Mesendoderm (in vitro differentiated cells): ENCODE results near the gene RBM39.
A peak's percentile ranks its signal among the peaks of the same experiment; 100 is the strongest.
"Not testable (repeated sequence)": the region's sequence is repeated elsewhere in the genome, so short reads cannot be mapped to it uniquely, and the experiment has no call there.

Experiments used
- DNase-seq: peaks from one replicate; pipeline ENCODE4 v3.0.0; 2013
- H2AK5ac ChIP-seq: 2 replicates; pipeline ENCODE4 v1.6.1; 2013; ENCODE audit warnings: low read length, inconsistent platforms
- H2BK120ac ChIP-seq: 2 replicates; pipeline ENCODE4 v1.6.1; 2013; ENCODE audit warnings: low read depth, mild to moderate bottlenecking, low read length, moderate library complexity, mixed read lengths
- H2BK15ac ChIP-seq: replicated peaks from 2 replicates; pipeline ENCODE4 v1.6.1; 2013; ENCODE audit warnings: low read depth, mild to moderate bottlenecking, moderate library complexity
- H2BK5ac ChIP-seq: 2 replicates; pipeline ENCODE4 v1.6.1; 2013; ENCODE audit warnings: low read length, inconsistent platforms
- H3K18ac ChIP-seq: 2 replicates; pipeline ENCODE4 v1.6.1; 2013; ENCODE audit warnings: mild to moderate bottlenecking, low read length, mixed read lengths
- H3K23ac ChIP-seq: one replicate; pipeline ENCODE4 v1.6.1; 2013; ENCODE audit warnings: low read length
- H3K27ac ChIP-seq: 2 replicates; pipeline ENCODE4 v1.5.1; 2013; ENCODE audit warnings: low read depth, mild to moderate bottlenecking, inconsistent platforms, low read length, moderate library complexity
- H3K27me3 ChIP-seq: 2 replicates; pipeline ENCODE4 v1.6.1; 2013; ENCODE audit warnings: low read length, control low read depth, mild to moderate bottlenecking, inconsistent platforms; ENCODE audit not compliant: insufficient read depth, poor library complexity
- H3K36me3 ChIP-seq: 2 replicates; pipeline ENCODE4 v1.6.1; 2013; ENCODE audit warnings: low read length, inconsistent platforms; ENCODE audit not compliant: control insufficient read depth, insufficient read depth
- H3K4ac ChIP-seq: one replicate; pipeline ENCODE4 v1.6.1; 2013; ENCODE audit warnings: low read depth, mild to moderate bottlenecking, low read length, moderate library complexity
- H3K4me1 ChIP-seq: 2 replicates; pipeline ENCODE4 v1.6.1; 2013; ENCODE audit warnings: low read depth, low read length, inconsistent platforms; ENCODE audit not compliant: control insufficient read depth
- H3K4me2 ChIP-seq: 2 replicates; pipeline ENCODE4 v1.6.1; 2013; ENCODE audit warnings: low read length
- H3K4me3 ChIP-seq: 2 replicates; pipeline ENCODE4 v1.5.1; 2013; ENCODE audit warnings: mild to moderate bottlenecking, low read length
- H3K56ac ChIP-seq: one replicate; pipeline ENCODE4 v1.6.1; 2013; ENCODE audit warnings: low read length
- H3K79me1 ChIP-seq: 2 replicates; pipeline ENCODE4 v1.6.1; 2013; ENCODE audit warnings: low read length, inconsistent platforms
- H3K79me2 ChIP-seq: 2 replicates; pipeline ENCODE4 v1.6.1; 2013; ENCODE audit warnings: mild to moderate bottlenecking, low read length; ENCODE audit not compliant: control insufficient read depth, insufficient read depth
- H3K9ac ChIP-seq: 2 replicates; pipeline ENCODE4 v1.6.1; 2013; ENCODE audit warnings: low read length, inconsistent platforms
- H4K5ac ChIP-seq: one replicate; pipeline ENCODE4 v1.6.1; 2013; ENCODE audit warnings: low read length
- H4K8ac ChIP-seq: one replicate; pipeline ENCODE4 v1.6.1; 2013; ENCODE audit warnings: low read depth, mild to moderate bottlenecking, control low read depth, low read length, moderate library complexity
- WGBS: extraction: QIAGEN DNeasy Blood & Tissue Kit; methylation state at CpG from one replicate; pipeline ENCODE4 v1.1.7; 2013; ENCODE audit warnings: low lambda C conversion rate, missing lambda C conversion rate; ENCODE audit not compliant: insufficient coverage; ENCODE audit errors: extremely low coverage; 5-methylcytosine and 5-hydroxymethylcytosine counted together

Gene RBM39

DNA sequence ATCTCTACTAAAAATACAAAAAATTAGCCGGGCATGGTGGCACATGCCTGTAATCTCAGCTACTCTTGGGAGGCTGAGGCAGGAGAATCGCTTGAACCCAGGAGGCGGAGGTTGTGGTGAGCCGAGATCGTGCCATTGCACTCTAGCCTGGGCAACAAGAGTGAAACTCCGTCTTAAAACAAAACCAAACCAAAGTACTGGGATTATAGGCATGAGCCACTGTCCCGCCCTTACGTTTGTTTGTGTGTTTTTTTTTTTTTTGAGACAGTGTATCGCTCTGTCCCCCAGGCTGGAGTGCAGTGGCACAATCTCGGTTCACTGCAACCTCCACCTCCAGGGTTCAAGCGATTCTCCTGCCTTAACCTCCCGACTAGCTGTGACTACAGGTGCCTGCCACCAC is 41.8 kb upstream of the RBM39 start:
- not testable (repeated sequence) for H3K56ac ChIP-seq, H2BK15ac ChIP-seq, H3K27ac ChIP-seq, H3K79me1 ChIP-seq, H3K79me2 ChIP-seq, H3K27me3 ChIP-seq, H2AK5ac ChIP-seq, H4K5ac ChIP-seq, H3K4me1 ChIP-seq, H4K8ac ChIP-seq, H2BK120ac ChIP-seq, H2BK5ac ChIP-seq, H3K18ac ChIP-seq, H3K4ac ChIP-seq, H3K23ac ChIP-seq, H3K36me3 ChIP-seq, H3K4me2 ChIP-seq, H3K9ac ChIP-seq, H3K4me3 ChIP-seq, DNase-seq
- no CpG with 5 or more reads among the region's 12 CpGs for WGBS

DNA sequence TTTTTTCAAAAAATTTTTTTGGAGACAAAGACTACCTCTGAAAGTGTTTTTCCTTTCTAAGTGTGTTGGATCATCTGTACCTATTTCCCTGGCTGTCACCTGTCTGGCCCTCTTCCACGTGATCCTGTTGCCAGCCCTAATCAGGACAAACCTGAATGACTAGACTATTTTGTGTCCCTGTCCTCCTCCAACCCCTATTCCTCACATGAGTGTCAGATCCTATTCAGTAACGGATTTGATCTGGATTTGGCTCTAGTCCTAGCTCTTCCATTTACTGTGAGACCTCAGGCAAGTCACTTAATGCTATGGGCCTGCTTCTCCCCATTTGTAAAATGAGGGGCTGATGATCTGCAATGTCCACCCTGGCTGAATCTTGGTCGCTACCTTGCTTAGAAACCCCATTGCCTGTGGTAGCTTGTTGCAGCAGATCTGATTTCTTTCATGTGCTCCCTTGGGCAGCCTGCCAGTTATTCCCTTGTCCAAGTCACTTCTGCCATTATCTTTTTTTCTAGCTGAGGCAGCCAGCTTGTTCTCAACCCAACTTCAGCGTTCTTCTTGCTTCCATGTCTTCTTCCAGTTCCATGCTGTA is 34.5 kb upstream of the RBM39 start:
- Histone ChIP-seq H2BK120ac (no peak overlapping the region), H3K36me3 (no peaks in the 10 kb centered on the region), H3K56ac (no peak overlapping the region), H3K18ac (no peak overlapping the region), H3K4ac (no peak overlapping the region), H3K23ac (peak overlapping the region; percentile 61), H3K27ac (peak overlapping the region; percentile 11), H3K79me1 (peaks cover 17% of the 10 kb centered on the region), H3K27me3 (no peaks in the 10 kb centered on the region), H2BK5ac (no peak overlapping the region), H4K5ac (no peak overlapping the region), H3K4me3 (no peak overlapping the region), H2BK15ac (no peak overlapping the region), H2AK5ac (no peak overlapping the region), H3K9ac (no peak overlapping the region), H3K79me2 (peaks cover 48% of the 10 kb centered on the region), H3K4me2 (no peak overlapping the region), H4K8ac (no peak overlapping the region), H3K4me1 (peaks cover 3% of the 10 kb centered on the region)
- no peak for DNase-seq
- WGBS: no CpG with 5 or more reads among the region's 4 CpGs

DNA sequence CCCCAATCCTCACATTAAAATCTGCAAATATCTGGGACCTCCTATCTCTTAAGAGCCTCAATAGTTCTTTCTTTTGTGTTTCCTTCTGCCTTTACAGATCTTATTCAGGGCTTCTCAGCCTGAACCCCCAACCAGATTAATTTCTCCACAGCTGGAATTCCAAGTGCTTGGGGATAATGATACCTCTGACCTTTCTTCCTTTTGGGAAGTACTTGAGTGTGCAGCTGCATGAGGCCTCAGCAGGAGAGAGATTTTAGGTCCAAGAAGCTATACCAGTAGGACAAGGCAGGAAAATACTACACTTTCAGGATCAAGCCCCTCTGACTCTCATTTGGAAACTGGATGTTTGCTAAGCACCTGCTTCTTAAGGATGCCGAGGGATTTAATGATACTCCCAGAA is 32.3 kb upstream of the RBM39 start:
- Histone ChIP-seq H3K4ac (no peak overlapping the region), H2BK15ac (no peak overlapping the region), H2AK5ac (no peak overlapping the region), H3K23ac (no peak overlapping the region), H3K79me2 (peaks cover 47% of the 10 kb centered on the region), H3K4me1 (peaks cover 3% of the 10 kb centered on the region), H4K5ac (no peak overlapping the region), H3K36me3 (no peaks in the 10 kb centered on the region), H3K27ac (no peak overlapping the region), H3K4me3 (no peak overlapping the region), H4K8ac (no peak overlapping the region), H3K18ac (no peak overlapping the region), H2BK120ac (no peak overlapping the region), H3K4me2 (no peak overlapping the region), H3K9ac (no peak overlapping the region), H3K27me3 (no peaks in the 10 kb centered on the region), H3K56ac (no peak overlapping the region), H3K79me1 (peaks cover 17% of the 10 kb centered on the region), H2BK5ac (no peak overlapping the region)
- WGBS: no CpG with 5 or more reads among the region's 1 CpG
- no peak for DNase-seq

DNA sequence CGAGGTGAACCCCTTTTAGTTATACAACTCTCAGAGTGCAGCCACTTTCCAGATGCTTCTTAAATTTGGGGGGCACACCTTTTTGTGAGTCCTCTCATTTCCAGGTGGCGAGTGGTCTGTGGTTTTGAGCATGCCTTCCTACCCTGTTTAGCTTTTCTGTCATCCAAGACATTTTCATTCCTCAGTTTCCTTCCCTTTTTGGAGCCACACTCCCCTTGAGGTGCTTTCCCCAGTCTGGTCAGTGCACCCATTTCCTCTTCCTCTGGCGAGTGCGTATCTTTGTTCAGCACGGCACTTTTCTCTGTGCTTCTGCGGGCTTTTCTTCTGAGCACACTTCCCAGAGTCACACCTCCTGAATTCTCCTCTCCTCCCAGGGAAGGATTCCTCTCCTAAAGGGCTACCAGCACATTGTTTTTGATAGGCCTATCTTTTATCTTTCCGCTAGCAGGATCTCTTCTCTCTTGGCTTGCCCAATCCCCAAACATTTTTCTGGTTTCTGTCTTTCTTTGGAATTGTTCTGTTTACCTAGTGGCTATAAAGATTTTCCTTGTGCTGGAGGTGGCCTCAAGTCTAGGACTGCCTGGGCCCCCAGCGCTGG is 31.2 kb upstream of the RBM39 start:
- Histone ChIP-seq H3K4me2 (peak overlapping the region; percentile 60), H3K27me3 (no peaks in the 10 kb centered on the region), H3K4me3 (peak overlapping the region; percentile 5), H3K18ac (no peak overlapping the region), H3K9ac (peak overlapping the region; percentile 83), H2BK5ac (no peak overlapping the region), H3K36me3 (no peaks in the 10 kb centered on the region), H4K5ac (no peak overlapping the region), H2AK5ac (no peak overlapping the region), H3K79me1 (peaks cover 17% of the 10 kb centered on the region), H2BK120ac (no peak overlapping the region), H3K56ac (peak overlapping the region; percentile 87), H3K23ac (no peak overlapping the region), H3K27ac (peak overlapping the region; percentile 24), H2BK15ac (no peak overlapping the region), H3K4ac (no peak overlapping the region), H3K4me1 (peaks cover 5% of the 10 kb centered on the region), H4K8ac (no peak overlapping the region), H3K79me2 (peaks cover 44% of the 10 kb centered on the region)
- DNase-seq: peak; percentile 86
- no CpG with 5 or more reads among the region's 8 CpGs for WGBS

DNA sequence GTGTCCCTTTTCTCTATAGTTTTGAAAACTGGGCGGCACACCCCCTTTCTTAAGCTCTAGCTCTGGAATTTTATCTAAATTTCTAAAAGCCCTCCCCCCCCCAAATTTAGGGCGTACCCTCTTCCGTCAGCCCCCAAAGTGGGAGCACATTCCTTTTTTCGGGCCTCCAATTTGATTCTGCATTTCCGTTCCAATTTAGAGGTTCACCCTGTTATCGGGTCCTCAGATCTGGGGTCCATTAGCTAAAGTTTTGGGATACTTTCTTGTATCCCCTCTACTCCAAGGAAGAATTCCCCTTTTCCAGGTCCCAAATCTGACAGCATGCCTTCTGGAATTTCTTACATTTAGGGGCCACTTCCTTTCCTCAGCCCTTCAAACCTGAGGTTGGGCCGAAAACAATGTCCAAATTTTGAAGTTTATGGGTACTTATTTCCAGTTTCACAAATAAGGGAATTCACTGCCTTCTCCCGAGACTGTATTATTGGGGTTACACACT is 30.6 kb upstream of the RBM39 start:
- H2BK5ac ChIP-seq: no peak overlapping the region
- no peak overlapping the region for H3K23ac ChIP-seq
- peak overlapping the region; percentile 60 for H3K4me2 ChIP-seq
- peaks cover 17% of the 10 kb centered on the region for H3K79me1 ChIP-seq
- H4K5ac ChIP-seq: no peak overlapping the region
- no peak for DNase-seq
- H3K27ac ChIP-seq: no peak overlapping the region
- WGBS: no CpG with 5 or more reads among the region's 8 CpGs
- no peak overlapping the region for H2BK120ac ChIP-seq
- H3K27me3 ChIP-seq: no peaks in the 10 kb centered on the region
- peak overlapping the region; percentile 83 for H3K9ac ChIP-seq
- H3K36me3 ChIP-seq: no peaks in the 10 kb centered on the region
- H3K4me3 ChIP-seq: peak overlapping the region; percentile 85
- peak overlapping the region; percentile 87 for H3K56ac ChIP-seq
- no peak overlapping the region for H3K4ac ChIP-seq
- H3K18ac ChIP-seq: peak overlapping the region; percentile 83
- peaks cover 5% of the 10 kb centered on the region for H3K4me1 ChIP-seq
- H4K8ac ChIP-seq: peak overlapping the region; percentile 81
- H2AK5ac ChIP-seq: no peak overlapping the region
- peaks cover 41% of the 10 kb centered on the region for H3K79me2 ChIP-seq
- no peak overlapping the region for H2BK15ac ChIP-seq
